H9 (cell line): ENCODE data around the gene LILRA6. TPM values are rescaled to one million over a fixed set of nuclear protein-coding genes. Genes with fewer than 3 reads are reported as not detected.

Source experiments
- DNase-seq: peaks from one replicate; pipeline ENCODE4 v3.0.0-alpha.2; 2017
- H2AFZ ChIP-seq: one replicate; pipeline ENCODE4 v1.6.1; 2013; ENCODE audit warnings: mild to moderate bottlenecking, low read length, control low read depth, moderate library complexity
- H2AK5ac ChIP-seq: 2 replicates; pipeline ENCODE4 v1.6.1; 2013; ENCODE audit warnings: low read length, control low read depth, mixed read lengths; ENCODE audit not compliant: insufficient read length
- H2BK120ac ChIP-seq: one replicate; pipeline ENCODE4 v1.6.1; 2013; ENCODE audit warnings: low read depth, mild to moderate bottlenecking, low read length, control low read depth, inconsistent platforms; ENCODE audit not compliant: poor library complexity, severe bottlenecking
- H2BK12ac ChIP-seq: 2 replicates; pipeline ENCODE4 v1.6.1; 2013; ENCODE audit warnings: low read length, control low read depth, mixed read lengths, low read depth; ENCODE audit not compliant: insufficient read length
- H2BK15ac ChIP-seq: 2 replicates; pipeline ENCODE4 v1.6.1; 2013; ENCODE audit warnings: low read depth, low read length, control low read depth
- H2BK20ac ChIP-seq: one replicate; pipeline ENCODE4 v1.6.1; 2013; ENCODE audit warnings: low read depth, mild to moderate bottlenecking, low read length, control low read depth, inconsistent platforms; ENCODE audit not compliant: poor library complexity, severe bottlenecking
- H2BK5ac ChIP-seq: 2 replicates; pipeline ENCODE4 v1.6.1; 2013; ENCODE audit warnings: low read length, control low read depth, mixed read lengths; ENCODE audit not compliant: insufficient read length
- H3K14ac ChIP-seq: 2 replicates; pipeline ENCODE4 v1.6.1; 2013; ENCODE audit warnings: low read length, control low read depth; ENCODE audit not compliant: insufficient read depth
- H3K18ac ChIP-seq: 2 replicates; pipeline ENCODE4 v1.6.1; 2013; ENCODE audit warnings: low read depth, mild to moderate bottlenecking, mixed read lengths, low read length, control low read depth; ENCODE audit not compliant: insufficient read length
- H3K23ac ChIP-seq: 2 replicates; pipeline ENCODE4 v1.6.1; 2013; ENCODE audit warnings: low read length, control low read depth, mixed read lengths, low read depth; ENCODE audit not compliant: insufficient read length
- H3K23me2 ChIP-seq: 2 replicates; pipeline ENCODE4 v1.6.1; 2013; ENCODE audit warnings: low read depth, mild to moderate bottlenecking, mixed read lengths, low read length, control low read depth; ENCODE audit not compliant: insufficient read length, poor library complexity, severe bottlenecking
- H3K27ac ChIP-seq: 2 replicates; pipeline ENCODE4 v1.5.1; 2013; ENCODE audit warnings: low read length, control low read depth, mixed read lengths, low read depth; ENCODE audit not compliant: insufficient read length
- H3K27me3 ChIP-seq: 2 replicates; pipeline ENCODE4 v1.6.1; 2013; ENCODE audit warnings: low read length, control low read depth, inconsistent platforms; ENCODE audit not compliant: insufficient read depth
- H3K4ac ChIP-seq: 2 replicates; pipeline ENCODE4 v1.6.1; 2013; ENCODE audit warnings: low read depth, mild to moderate bottlenecking, control low read depth, inconsistent platforms, low read length, moderate library complexity
- H3K4me1 ChIP-seq: 2 replicates; pipeline ENCODE4 v1.6.1; 2013; ENCODE audit warnings: low read length, control low read depth, inconsistent platforms; ENCODE audit not compliant: insufficient read depth
- H3K4me2 ChIP-seq: 2 replicates; pipeline ENCODE4 v1.6.1; 2013; ENCODE audit warnings: low read length, control low read depth, mixed read lengths; ENCODE audit not compliant: insufficient read length, insufficient read depth
- H3K56ac ChIP-seq: 2 replicates; pipeline ENCODE4 v1.6.1; 2013; ENCODE audit warnings: low read depth, mild to moderate bottlenecking, mixed read lengths, low read length, control low read depth; ENCODE audit not compliant: insufficient read length
- H3K79me1 ChIP-seq: 2 replicates; pipeline ENCODE4 v1.6.1; 2013; ENCODE audit warnings: low read depth, mild to moderate bottlenecking, moderate library complexity, low read length, control low read depth, inconsistent platforms; ENCODE audit not compliant: insufficient read depth, poor library complexity, severe bottlenecking
- H3K79me2 ChIP-seq: 2 replicates; pipeline ENCODE4 v1.6.1; 2013; ENCODE audit warnings: low read length, control low read depth, inconsistent platforms; ENCODE audit not compliant: insufficient read depth
- H3K9ac ChIP-seq: 2 replicates; pipeline ENCODE4 v1.6.1; 2013; ENCODE audit warnings: low read length, control low read depth, mixed read lengths; ENCODE audit not compliant: insufficient read length; ENCODE audit errors: extremely low read depth
- H3K9me3 ChIP-seq: one replicate; pipeline ENCODE4 v1.6.1; 2013; ENCODE audit warnings: low read depth, low read length, inconsistent platforms; ENCODE audit not compliant: control insufficient read depth
- H3T11ph ChIP-seq: one replicate; pipeline ENCODE4 v1.6.1; 2013; ENCODE audit warnings: mild to moderate bottlenecking, low read length, control low read depth, inconsistent platforms
- H4K20me1 ChIP-seq: one replicate; pipeline ENCODE4 v1.6.1; 2013; ENCODE audit not compliant: control insufficient read depth, insufficient read length, insufficient read depth
- H4K5ac ChIP-seq: 2 replicates; pipeline ENCODE4 v1.6.1; 2013; ENCODE audit warnings: low read depth, mild to moderate bottlenecking, mixed read lengths, low read length, control low read depth; ENCODE audit not compliant: insufficient read length
- H4K8ac ChIP-seq: replicated peaks from 2 replicates; pipeline ENCODE4 v1.6.1; 2013; ENCODE audit warnings: low read length, control low read depth, mixed read lengths, low read depth; ENCODE audit not compliant: insufficient read length
- H4K91ac ChIP-seq: 2 replicates; pipeline ENCODE4 v1.6.1; 2013; ENCODE audit warnings: low read depth, mild to moderate bottlenecking, moderate library complexity, mixed read lengths, low read length, control low read depth; ENCODE audit not compliant: insufficient read length
- H3K27ac Mint-ChIP-seq, 3 experiments: 2 replicates in 2 of 3; 3 replicates in 1 of 3; pipeline ENCODE4 v1.8.0; 2020 to 2021; ENCODE audit warnings: mixed read lengths in 3 of 3, mild to moderate bottlenecking in 1 of 3, moderate library complexity in 1 of 3
- H3K27me3 Mint-ChIP-seq: 2 replicates; pipeline ENCODE4 v1.8.0; 2021; ENCODE audit warnings: low read depth, mild to moderate bottlenecking, moderate library complexity, mixed read lengths
- H3K36me3 Mint-ChIP-seq, 3 experiments: 2 replicates in 2 of 3; 3 replicates in 1 of 3; pipeline ENCODE4 v1.8.0; 2020 to 2021; ENCODE audit warnings: low read depth in 3 of 3, mixed read lengths in 3 of 3; ENCODE audit not compliant: insufficient read depth in 1 of 3
- H3K4me1 Mint-ChIP-seq, 2 experiments: 2 replicates each; pipeline ENCODE4 v1.8.0; 2020; ENCODE audit warnings: mixed read lengths in 2 of 2
- H3K4me3 Mint-ChIP-seq, 2 experiments: 2 replicates in 1 of 2; 3 replicates in 1 of 2; pipeline ENCODE4 v1.8.0; 2020 to 2021; ENCODE audit warnings: mild to moderate bottlenecking in 2 of 2, mixed read lengths in 2 of 2, moderate library complexity in 1 of 2
- H3K9me3 Mint-ChIP-seq, 2 experiments: 2 replicates in 1 of 2; 3 replicates in 1 of 2; pipeline ENCODE4 v1.8.0; 2020; ENCODE audit warnings: mild to moderate bottlenecking in 2 of 2, mixed read lengths in 2 of 2, moderate library complexity in 1 of 2
- CTCF ChIP-seq: fragments of 200-600 bp; sonication (generic); conservative IDR thresholded peaks from 3 replicates; pipeline ENCODE4 v1.8.0; 2021; ENCODE audit warnings: antibody characterized with exemption, mild to moderate bottlenecking
- WGBS: extraction: QIAGEN DNeasy Blood & Tissue Kit; methylation state at CpG from one replicate; pipeline ENCODE4 v1.1.7; 2013; ENCODE audit warnings: missing lambda C conversion rate, low lambda C conversion rate, mixed read lengths; ENCODE audit not compliant: insufficient read length; ENCODE audit errors: extremely low coverage; 5-methylcytosine and 5-hydroxymethylcytosine counted together
- total RNA-seq: library from RNA; stranded (reverse); gene quantifications from 2 replicates; pipeline ENCODE4 v1.2.1, GENCODE V29; 2021

Gene LILRA6
- total RNA-seq, 1 experiment from 2014 or later: not detected

GRCh38 chr19:54230031-54230430, 12.6 kb downstream of the LILRA6 start:
- H2BK12ac ChIP-seq: no peak overlapping the region
- Mint-ChIP-seq H3K4me3 (no peak overlapping the region), H3K4me1 (peaks cover 2 to 3% of the 10 kb centered on the region in 2 experiments; a peak in 3 of 4 replicates), H3K36me3 (no peaks in the 10 kb centered on the region; a peak in 1 of 7 replicates), H3K27ac (no peak overlapping the region), H3K9me3 (peaks cover 23 to 25% of the 10 kb centered on the region in 2 experiments), H3K27me3 (peaks cover 70% of the 10 kb centered on the region)
- H3K79me2 ChIP-seq: no peaks in the 10 kb centered on the region
- H2BK20ac ChIP-seq: no peak overlapping the region
- no peak overlapping the region for H4K91ac ChIP-seq
- H2BK120ac ChIP-seq: no peak overlapping the region
- no peak overlapping the region for H4K8ac ChIP-seq
- H4K5ac ChIP-seq: no peak overlapping the region
- H3K79me1 ChIP-seq: no peaks in the 10 kb centered on the region
- no peak overlapping the region for H3T11ph ChIP-seq
- no peak overlapping the region for H3K9ac ChIP-seq
- no peak for DNase-seq
- H3K18ac ChIP-seq: no peak overlapping the region
- no peak overlapping the region for H3K4ac ChIP-seq
- no peak overlapping the region for H3K27ac ChIP-seq
- H2AFZ ChIP-seq: no peak overlapping the region
- no peaks in the 10 kb centered on the region for H3K9me3 ChIP-seq
- H3K14ac ChIP-seq: no peak overlapping the region
- no peak overlapping the region for H3K23ac ChIP-seq
- no peak for TF ChIP-seq CTCF
- peaks cover 2% of the 10 kb centered on the region; the same call in 1 of the 2 replicates for H3K27me3 ChIP-seq
- H3K4me1 ChIP-seq: no peaks in the 10 kb centered on the region
- H2AK5ac ChIP-seq: no peak overlapping the region
- no peak overlapping the region for H3K56ac ChIP-seq
- no CpG with 5 or more reads among the region's 7 CpGs for WGBS
- no peaks in the 10 kb centered on the region for H4K20me1 ChIP-seq
- H2BK15ac ChIP-seq: no peak overlapping the region
- no peaks in the 10 kb centered on the region for H3K23me2 ChIP-seq
- no peak overlapping the region for H3K4me2 ChIP-seq
- H2BK5ac ChIP-seq: no peak overlapping the region
